CD4-positive, alpha-beta T cell treated with Interleukin-1 beta for 1 hour (primary cell): ENCODE data around the gene GABRR1.

Experiments
- DNase-seq, 2 donors: peaks; one replicate each; pipeline ENCODE4 v3.0.0-alpha.2; 2020 to 2022

Gene GABRR1

DNA sequence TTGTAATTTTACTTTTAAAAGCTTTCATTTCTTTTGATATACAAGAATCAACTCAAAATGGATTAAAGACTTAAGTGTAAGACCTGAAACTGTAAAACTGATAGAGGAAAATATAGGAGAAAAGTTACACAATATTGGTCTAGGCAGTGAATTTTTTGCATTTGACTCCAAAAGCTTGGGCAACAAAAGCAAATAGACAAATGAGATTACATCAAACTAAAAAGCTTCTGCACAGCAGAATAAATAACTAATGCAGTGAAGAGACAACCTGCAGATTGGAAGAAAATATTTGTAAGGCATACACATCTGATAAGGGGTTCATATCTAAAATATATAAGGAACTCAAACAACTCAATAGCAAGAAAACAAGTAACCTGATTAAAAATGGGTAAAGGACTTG lies 3.0 kb downstream of the GABRR1 start:
- DNase-seq = no peak

DNA sequence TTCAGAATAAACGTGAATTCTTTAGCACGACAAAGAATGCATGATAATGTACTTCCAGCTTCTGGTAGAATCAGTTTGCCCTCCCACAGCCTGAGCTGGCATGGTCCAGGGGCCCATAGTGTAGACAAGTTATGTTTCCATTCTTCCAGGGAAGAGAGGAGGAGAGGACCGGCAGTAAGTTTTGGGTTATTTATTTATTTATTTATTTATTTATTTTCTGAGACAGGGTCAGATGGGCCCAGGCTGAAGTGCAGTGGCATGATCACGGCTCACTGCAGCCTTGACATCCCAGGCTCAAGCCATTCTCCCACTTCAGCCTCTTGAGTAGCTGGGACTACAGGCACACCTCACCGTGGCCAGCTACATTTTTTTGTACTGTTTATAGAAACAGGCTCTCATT lies 4.7 kb downstream of the GABRR1 start:
- no peak for DNase-seq

DNA sequence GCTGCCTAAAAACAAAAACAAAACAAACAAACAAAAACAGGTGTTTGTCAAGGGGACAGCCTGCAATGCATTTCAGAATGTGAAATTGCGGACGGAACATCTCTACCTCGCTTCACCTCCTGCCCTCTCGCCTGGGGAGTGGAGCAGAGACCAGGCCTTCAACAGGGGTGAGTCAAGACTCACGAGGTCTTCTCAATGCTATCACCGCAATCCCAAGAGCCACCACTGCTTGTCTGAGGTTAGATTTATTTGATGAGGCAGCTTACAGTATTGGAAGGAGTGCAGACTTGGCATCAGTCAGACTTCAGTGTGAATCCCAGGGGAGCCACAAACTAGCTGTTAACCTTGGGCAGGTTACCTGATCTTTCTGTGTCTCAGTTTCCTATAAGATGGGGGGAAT lies 7.7 kb downstream of the GABRR1 start:
- no peak for DNase-seq

DNA sequence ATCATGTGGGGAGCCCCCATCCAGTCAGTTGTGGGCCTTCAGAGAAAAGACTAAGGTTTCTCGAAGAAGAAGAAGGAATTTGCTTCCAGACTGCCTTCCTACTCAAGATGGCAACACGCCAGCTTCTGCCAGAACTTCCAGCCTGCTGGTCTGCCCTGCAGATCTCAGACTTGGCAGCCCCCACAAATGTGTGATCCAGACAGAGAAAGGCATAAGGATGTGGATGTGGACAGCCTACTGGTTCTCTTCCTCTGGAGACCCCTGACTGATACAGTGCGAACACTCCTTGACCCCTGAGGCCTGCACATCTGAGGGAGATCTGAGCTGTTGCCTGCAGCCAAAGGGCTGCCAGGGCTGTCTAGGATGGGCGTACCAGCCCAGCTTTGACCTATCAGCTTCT lies 8.6 kb downstream of the GABRR1 start:
- no peak for DNase-seq

GRCh38 chr6:89205819-89206218 lies 11.3 kb downstream of the GABRR1 start:
- DNase-seq = no peak

DNA sequence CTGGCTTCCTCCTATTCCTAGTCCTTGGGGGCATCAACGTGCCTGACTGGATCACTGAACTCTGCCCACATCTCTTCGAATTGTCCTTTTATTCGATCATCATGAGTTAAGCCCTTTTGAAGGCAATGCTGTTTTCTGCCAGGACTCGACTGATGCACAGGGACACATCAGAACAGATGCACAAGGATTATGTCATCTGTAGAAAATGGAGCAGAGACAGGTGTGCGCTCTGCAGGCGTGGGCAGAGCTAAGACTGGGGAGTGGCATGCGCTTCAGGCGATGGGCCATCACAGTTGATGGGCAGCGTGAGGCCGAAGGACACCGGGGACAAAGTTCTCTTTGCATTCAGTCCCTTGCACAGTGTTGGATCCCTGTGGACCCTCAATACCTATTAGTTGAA lies 13.1 kb downstream of the GABRR1 start:
- no peak for DNase-seq

GRCh38 chr6:89200706-89201215 lies 16.4 kb downstream of the GABRR1 start:
- DNase-seq = no peak

- DNase-seq = no peak
Observed at GRCh38 chr6:89199579-89199978, 17.6 kb downstream of the GABRR1 start.

- DNase-seq = no peak
Observed at GRCh38 chr6:89198235-89198634, 18.9 kb downstream of the GABRR1 start.

GRCh38 chr6:89197141-89197540 lies 20.0 kb downstream of the GABRR1 start:
- no peak for DNase-seq

GRCh38 chr6:89194559-89194958 lies 22.6 kb downstream of the GABRR1 start:
- no peak for DNase-seq

DNA sequence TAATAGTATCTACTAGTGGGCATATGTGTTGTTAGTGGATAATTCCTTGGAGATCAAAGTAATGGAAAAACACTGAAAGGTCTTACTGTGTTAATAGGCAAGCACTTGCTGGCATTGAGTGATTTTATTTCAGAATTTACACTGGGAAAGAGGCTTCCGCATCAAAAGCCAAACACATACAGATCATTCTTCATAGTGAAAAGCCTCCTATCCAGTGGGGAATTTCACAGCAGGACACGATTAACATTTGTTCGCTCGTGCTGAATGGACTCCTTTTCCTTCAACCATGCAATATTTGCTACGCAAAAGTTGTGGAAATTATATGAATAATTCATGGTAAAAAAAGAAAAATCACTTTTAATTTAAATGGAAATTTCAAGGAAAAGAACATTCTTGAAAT lies 26.4 kb downstream of the GABRR1 start:
- DNase-seq = no peak

DNA sequence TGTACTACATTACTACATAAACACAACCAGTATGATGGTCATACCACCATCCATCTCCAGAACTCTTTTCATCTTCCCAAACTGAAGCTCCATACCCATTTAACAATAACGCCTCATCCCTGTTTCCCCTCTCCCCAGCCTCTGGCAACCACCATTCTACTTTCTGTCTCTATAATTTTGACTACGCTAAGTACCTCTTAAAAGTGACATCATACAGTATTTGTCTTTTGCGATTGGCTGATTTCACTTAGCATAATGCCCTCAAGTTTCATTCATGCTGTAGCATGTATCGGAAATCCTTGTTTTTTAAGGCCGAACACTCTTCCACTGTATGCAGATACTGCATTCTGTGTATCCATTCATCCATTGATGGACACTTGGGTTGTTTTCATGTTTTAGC lies 29.7 kb downstream of the GABRR1 start:
- no peak for DNase-seq

DNA sequence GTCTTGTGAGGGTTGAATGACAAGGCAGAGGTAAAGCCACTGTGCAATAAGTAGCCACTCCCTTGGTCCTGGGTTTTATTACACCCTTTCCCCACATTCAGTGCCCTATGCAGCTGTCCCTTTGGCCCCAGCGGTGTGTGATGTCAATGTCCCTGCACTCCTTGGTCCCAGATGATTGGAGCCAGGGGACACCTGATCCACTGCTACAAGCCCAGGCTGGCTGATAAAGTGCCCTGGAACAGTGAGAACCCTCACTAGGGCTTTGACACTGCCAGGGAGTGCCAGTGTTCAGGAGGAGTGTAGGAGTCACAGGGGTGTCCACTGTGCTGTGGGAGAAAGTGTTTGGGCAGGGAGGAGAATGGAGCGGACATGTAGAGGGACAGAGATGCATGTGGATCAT lies 30.4 kb downstream of the GABRR1 start:
- DNase-seq = no peak

GRCh38 chr6:89184344-89184743 lies 32.8 kb downstream of the GABRR1 start:
- DNase-seq = no peak

- no peak for DNase-seq
Observed at GRCh38 chr6:89183294-89183693, 33.9 kb downstream of the GABRR1 start.

- DNase-seq = no peak
Observed at GRCh38 chr6:89180971-89181370, 36.2 kb downstream of the GABRR1 start.

- no peak for DNase-seq
Observed at GRCh38 chr6:89180112-89180511, 37.0 kb downstream of the GABRR1 start.

GRCh38 chr6:89173634-89174033 lies 43.5 kb downstream of the GABRR1 start:
- no peak for DNase-seq

DNA sequence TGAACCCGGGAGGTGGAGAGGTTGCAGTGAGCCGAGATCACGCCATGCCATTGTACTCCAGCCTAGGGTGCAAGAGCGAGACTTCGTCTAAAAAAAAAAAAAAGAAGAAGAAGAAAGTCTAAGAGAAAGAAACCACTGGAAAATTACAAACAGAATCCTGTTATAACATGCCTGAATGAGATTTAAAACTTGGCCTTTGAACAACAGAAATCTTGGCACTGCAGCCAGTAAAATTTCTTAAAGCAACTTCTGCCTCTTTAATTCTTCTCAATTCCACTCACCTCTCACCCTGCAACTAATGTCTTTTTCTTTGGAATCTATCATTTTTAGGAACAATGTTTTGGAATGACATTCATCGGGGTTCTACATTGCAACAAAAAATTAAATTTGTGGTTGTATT lies 45.0 kb downstream of the GABRR1 start:
- DNase-seq = no peak

DNA sequence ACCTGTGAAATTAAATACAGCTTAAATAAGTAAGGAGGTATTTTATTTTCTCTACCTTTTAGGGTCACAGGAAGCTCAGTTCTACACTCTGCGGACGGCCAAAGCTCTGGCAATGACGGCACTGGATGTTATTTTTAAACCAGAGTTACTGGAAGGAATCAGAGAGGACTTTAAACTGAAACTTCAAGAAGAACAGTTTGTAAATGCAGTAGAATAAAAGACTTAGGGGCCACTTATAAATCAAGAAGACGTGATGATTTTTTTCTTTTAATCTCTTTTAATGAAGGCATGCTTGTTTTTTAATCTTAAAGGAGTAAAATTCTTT lies 55.1 kb downstream of the GABRR1 start:
- DNase-seq = no peak

- DNase-seq = no peak
Observed at GRCh38 chr6:89161326-89162046, 55.7 kb downstream of the GABRR1 start.

DNA sequence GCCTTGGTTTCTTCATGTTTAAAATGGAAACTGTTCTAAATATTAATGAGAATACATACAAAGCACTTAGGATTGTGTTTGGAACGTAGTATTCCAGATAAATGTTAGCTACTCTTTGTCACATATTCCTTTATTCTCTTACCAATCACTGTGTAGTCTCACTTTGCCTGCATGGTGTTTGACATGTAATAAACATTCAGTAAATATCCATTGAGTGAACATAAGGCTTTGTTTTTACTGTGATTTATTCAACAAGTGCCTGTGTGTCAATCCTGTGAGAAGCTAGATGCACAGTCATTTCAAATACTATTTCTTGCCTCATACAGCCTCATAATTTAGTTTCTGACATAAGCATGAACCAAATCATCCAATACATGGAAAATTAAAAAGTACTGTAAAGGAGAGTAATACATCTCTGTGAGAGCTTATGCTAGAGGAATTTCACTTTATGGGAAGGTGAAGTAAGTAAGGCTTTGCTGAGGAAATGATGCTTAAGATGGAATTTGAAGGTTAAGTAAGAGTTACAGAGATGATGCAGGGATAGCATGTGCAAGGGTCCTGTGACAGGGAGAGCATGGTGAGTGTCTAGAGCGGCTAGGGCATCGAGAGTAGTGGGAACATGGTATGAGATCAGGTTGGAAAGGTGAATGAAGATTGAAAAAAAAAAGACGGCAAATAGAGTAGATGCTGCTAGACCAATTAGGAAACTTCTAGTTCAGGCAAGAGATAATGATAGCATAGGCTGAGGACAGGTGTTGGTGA lies 56.6 kb downstream of the GABRR1 start:
- no peak for DNase-seq

DNA sequence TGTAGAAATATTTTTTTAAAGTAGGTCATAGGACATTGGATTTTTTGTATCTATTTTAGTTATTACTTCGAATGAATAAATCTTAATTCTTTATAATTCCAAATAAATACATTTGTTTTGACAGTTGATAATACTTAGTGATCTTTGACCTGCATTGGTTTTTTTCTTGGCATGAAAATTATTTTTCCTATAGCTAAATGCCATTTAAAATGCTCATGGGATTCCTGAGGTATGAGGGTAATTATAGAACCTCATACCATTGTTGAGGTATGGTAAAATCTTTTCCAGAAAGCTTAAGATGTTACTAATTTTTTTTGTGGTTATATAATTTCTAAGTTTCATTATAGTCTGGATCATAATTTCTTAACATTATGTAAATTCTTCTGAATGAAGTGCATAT lies 63.0 kb downstream of the GABRR1 start:
- no peak for DNase-seq
